A673 (cell line): ENCODE measurements around the gene HTR3A.

Source experiments
- EZH2 ChIP-seq: fragments of 200-600 bp; sonication (generic); IDR thresholded peaks from 2 replicates; pipeline ENCODE4 v1.6.1; 2017; ENCODE audit warnings: borderline replicate concordance, low read depth, mild to moderate bottlenecking, mixed read lengths, antibody characterized with exemption, low read length; ENCODE audit not compliant: poor library complexity, severe bottlenecking
- TF ChIP-seq, protein P1 (sequence below): fragments of 300-800, 200-600 bp; sonication (generic); conservative IDR thresholded peaks from 2 replicates; pipeline ENCODE4 v1.5.1; 2017; ENCODE audit warnings: low read depth, mild to moderate bottlenecking, antibody characterized with exemption, low read length, moderate library complexity, mixed read lengths

DNA sequence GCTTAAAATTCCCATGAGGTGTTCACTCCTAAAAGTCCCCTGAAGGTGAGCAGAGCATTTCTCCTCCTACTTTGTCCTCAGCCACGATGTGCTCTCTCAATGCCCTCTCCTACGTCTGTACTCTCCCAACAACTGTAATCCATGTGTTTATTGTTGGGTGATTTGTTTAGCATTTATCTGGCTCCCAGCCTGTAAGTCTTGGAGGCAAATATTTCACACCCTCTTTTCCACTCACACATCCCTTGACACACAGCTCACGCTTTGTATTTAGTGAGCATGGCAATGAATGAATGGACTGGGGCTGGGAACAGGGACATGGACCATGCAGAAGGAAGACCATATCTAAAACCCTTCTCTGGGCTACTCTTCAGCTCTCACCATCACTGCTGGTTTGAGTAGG, 22.6 kb downstream of the HTR3A start:
- TF ChIP-seq, protein P1, sequence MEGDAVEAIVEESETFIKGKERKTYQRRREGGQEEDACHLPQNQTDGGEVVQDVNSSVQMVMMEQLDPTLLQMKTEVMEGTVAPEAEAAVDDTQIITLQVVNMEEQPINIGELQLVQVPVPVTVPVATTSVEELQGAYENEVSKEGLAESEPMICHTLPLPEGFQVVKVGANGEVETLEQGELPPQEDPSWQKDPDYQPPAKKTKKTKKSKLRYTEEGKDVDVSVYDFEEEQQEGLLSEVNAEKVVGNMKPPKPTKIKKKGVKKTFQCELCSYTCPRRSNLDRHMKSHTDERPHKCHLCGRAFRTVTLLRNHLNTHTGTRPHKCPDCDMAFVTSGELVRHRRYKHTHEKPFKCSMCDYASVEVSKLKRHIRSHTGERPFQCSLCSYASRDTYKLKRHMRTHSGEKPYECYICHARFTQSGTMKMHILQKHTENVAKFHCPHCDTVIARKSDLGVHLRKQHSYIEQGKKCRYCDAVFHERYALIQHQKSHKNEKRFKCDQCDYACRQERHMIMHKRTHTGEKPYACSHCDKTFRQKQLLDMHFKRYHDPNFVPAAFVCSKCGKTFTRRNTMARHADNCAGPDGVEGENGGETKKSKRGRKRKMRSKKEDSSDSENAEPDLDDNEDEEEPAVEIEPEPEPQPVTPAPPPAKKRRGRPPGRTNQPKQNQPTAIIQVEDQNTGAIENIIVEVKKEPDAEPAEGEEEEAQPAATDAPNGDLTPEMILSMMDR, result no peak
- TF ChIP-seq EZH2, result no peak
